Measurements from ENCODE around the gene MTHFR.

MTHFR gene

DNA sequence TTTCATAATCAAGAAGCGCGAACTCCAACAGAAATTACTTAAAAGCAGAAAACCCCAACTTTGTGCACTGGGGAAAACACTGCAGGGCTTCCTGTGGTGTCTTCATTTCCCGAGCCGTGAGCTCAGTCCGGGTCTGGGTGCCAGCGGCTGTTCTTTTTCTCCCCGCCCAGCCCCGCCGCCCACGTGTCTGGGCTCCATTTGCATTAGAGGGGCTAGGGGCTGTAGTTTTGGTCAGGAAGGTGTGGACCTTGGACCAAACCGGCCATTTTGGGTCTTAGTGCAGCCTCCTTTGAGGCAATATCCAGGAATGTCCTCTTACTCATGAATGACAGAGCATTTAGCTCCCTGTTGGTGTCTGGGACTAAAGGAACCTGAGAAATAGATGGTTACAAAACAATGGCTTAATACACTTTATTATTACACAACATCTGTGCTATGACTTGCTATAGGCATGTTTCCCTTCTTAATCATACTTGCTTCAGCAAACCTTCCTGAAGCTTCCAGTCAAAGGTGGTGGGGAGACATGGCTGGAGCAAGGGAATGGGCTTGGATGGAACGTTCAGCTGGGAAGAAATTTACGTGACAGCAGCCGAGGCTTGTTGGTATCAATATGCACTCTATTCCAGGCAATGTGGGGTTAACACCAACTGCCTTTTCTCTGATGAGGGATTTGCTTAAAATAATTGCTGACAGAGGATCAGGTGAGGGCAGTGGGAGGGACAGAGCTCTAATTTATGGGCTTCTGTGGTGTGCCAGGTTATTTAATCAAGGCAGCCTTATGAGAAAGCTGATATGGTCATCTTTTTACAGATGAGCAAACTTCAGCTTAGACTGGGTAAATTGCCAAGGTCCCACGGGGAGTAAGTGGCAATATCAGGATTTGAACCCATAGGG, 68.8 kb downstream of the MTHFR start:
- in situ Hi-C loops (cut with MboI; ENCODE audit: low sequenced_read_pairs), result no loop called here

DNA sequence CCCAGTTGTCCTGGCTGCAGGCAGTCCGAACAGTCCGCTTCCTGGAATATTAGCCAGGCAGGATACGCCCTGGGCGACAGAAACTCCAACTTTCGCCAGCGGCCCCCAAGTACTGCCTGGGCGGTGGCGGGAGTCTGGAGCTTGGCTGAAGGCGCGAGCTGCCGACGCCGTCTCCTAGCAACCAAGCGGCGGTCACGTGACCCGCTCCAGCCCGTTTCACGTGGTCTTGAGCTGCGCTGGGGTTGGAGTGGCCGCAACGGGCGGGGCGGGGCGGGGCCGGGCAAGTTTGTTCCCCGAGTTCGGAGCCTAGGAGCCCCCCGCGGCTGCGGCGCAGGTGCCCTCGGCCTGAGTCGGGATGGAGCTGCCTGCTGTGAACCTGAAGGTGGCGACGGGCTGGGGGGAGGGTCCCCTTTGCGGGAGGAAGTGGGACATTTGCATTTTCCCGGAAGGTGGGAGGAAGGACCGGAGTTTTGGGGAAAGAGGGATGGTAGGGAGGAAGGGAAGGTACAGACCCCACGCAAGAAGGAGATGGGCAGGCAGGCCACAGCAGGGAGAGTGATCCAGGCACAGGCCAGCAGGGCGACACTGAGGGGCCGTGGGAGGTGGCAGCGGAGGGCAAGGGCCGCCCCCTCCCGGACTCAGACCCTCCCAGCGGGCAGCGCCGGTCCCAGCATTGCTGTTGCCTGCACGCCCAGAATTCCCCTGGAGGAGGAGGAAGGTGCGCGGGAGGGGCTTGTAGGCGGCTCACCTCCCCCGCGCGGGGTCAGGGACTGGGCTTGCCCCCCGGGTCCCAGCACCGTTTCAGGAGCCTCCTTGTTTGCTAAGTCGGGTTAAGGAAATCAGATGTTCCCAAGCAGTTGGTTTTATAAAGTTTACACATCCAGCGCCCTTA, 69.7 kb downstream of the MTHFR start, which contains the start of gene AGTRAP:
AGTRAP (plus strand) TSS at position 283 of the 892 bp plus-strand sequence; CDS start at position 356, 73 bp downstream.
- in situ Hi-C loops (cut with MboI; ENCODE audit: low sequenced_read_pairs), result no loop called here

Measured in hTERT RPE-1 (cell line).